ENCODE data around the gene UPF1.

UPF1 gene

GRCh38 chr19:18857223-18857622 is 25.5 kb downstream of the UPF1 start:
- DNase-seq (ENCODE audit: low read depth, low spot score) = no peak

- no peak for DNase-seq (ENCODE audit: low read depth, low spot score)
Measured at GRCh38 chr19:18858906-18859646, 27.3 kb downstream of the UPF1 start.

GRCh38 chr19:18859676-18860301 is 28.0 kb downstream of the UPF1 start:
- no peak for DNase-seq (ENCODE audit: low read depth, low spot score)

- DNase-seq (ENCODE audit: low read depth, low spot score) = no peak
Measured at GRCh38 chr19:18860302-18860700, 28.5 kb downstream of the UPF1 start.

- DNase-seq (ENCODE audit: low read depth, low spot score) = no peak
Measured at GRCh38 chr19:18860725-18861124, 29.0 kb downstream of the UPF1 start.

GRCh38 chr19:18861235-18861634 is 29.5 kb downstream of the UPF1 start:
- no peak for DNase-seq (ENCODE audit: low read depth, low spot score)

GRCh38 chr19:18861917-18862316 is 30.2 kb downstream of the UPF1 start:
- no peak for DNase-seq (ENCODE audit: low read depth, low spot score)

- no peak for DNase-seq (ENCODE audit: low read depth, low spot score)
Measured at GRCh38 chr19:18862976-18863842, 31.4 kb downstream of the UPF1 start.

GRCh38 chr19:18863843-18864362 is 32.1 kb downstream of the UPF1 start:
- DNase-seq (ENCODE audit: low read depth, low spot score) = no peak

GRCh38 chr19:18865106-18865972 is 33.6 kb downstream of the UPF1 start:
- no peak for DNase-seq (ENCODE audit: low read depth, low spot score)

- no peak for DNase-seq (ENCODE audit: low read depth, low spot score)
Measured at GRCh38 chr19:18865973-18866799, 34.4 kb downstream of the UPF1 start.

GRCh38 chr19:18866800-18867123 is 35.0 kb downstream of the UPF1 start:
- DNase-seq (ENCODE audit: low read depth, low spot score) = no peak

GRCh38 chr19:18867199-18867598 is 35.4 kb downstream of the UPF1 start:
- DNase-seq (ENCODE audit: low read depth, low spot score) = no peak

- DNase-seq (ENCODE audit: low read depth, low spot score) = no peak
Measured at GRCh38 chr19:18867751-18868150, 36.0 kb downstream of the UPF1 start.

- DNase-seq (ENCODE audit: low read depth, low spot score) = no peak
Measured at GRCh38 chr19:18868380-18869022, 36.7 kb downstream of the UPF1 start.

- DNase-seq (ENCODE audit: low read depth, low spot score) = no peak
Measured at GRCh38 chr19:18869023-18869618, 37.4 kb downstream of the UPF1 start.

GRCh38 chr19:18869781-18870530 is 38.2 kb downstream of the UPF1 start:
- DNase-seq (ENCODE audit: low read depth, low spot score) = no peak

- DNase-seq (ENCODE audit: low read depth, low spot score) = no peak
Measured at GRCh38 chr19:18870531-18871172, 38.9 kb downstream of the UPF1 start.
